GM21423 (cell line): ENCODE data around the gene ZNF584.

Experiments
- ATAC-seq: cut with Tn5 transposase; IDR thresholded peaks from one replicate; pipeline ENCODE4 v1.9.1; 2021; ENCODE audit warnings: mild to moderate bottlenecking, moderate library complexity; ENCODE audit not compliant: unreplicated experiment

The ZNF584 gene

GRCh38 chr19:58385891-58386575 is 22.4 kb upstream of the ZNF584 start:
- peak; percentile 4 for ATAC-seq

GRCh38 chr19:58386576-58387337 is 21.7 kb upstream of the ZNF584 start, which contains the start of gene RPS5:
RPS5 (plus strand) TSS chr19:58387269; CDS start chr19:58388138, 869 bp downstream.
- ATAC-seq, result peak; percentile 89

GRCh38 chr19:58387338-58388174 is 20.9 kb upstream of the ZNF584 start:
- ATAC-seq, result no peak

GRCh38 chr19:58388175-58388526 is 20.3 kb upstream of the ZNF584 start:
- no peak for ATAC-seq

- no peak for ATAC-seq
Observed at GRCh38 chr19:58392945-58393724, 15.3 kb upstream of the ZNF584 start.

GRCh38 chr19:58393725-58394033 is 14.8 kb upstream of the ZNF584 start:
- no peak for ATAC-seq

- no peak for ATAC-seq
Observed at GRCh38 chr19:58394821-58395219, 13.6 kb upstream of the ZNF584 start.

GRCh38 chr19:58395220-58395978 is 13.1 kb upstream of the ZNF584 start, which contains the start of gene RNF225:
RNF225 (plus strand) TSS chr19:58395656; CDS start chr19:58396090, 434 bp downstream.
- ATAC-seq, result no peak

GRCh38 chr19:58395979-58396627 is 12.3 kb upstream of the ZNF584 start:
- no peak for ATAC-seq

GRCh38 chr19:58396691-58397532 is 11.5 kb upstream of the ZNF584 start:
- no peak for ATAC-seq

- ATAC-seq, result no peak
Observed at GRCh38 chr19:58397533-58398037, 10.9 kb upstream of the ZNF584 start.

GRCh38 chr19:58398087-58398486 is 10.4 kb upstream of the ZNF584 start:
- ATAC-seq, result no peak

GRCh38 chr19:58398545-58398944 is 9.9 kb upstream of the ZNF584 start:
- ATAC-seq, result no peak

GRCh38 chr19:58399903-58400302 is 8.5 kb upstream of the ZNF584 start:
- ATAC-seq, result no peak

GRCh38 chr19:58400316-58400915 is 8.0 kb upstream of the ZNF584 start:
- ATAC-seq, result no peak

- ATAC-seq, result peak; percentile 98
Observed at GRCh38 chr19:58400916-58401839, 7.3 kb upstream of the ZNF584 start.

- ATAC-seq, result no peak
Observed at GRCh38 chr19:58401840-58402421, 6.5 kb upstream of the ZNF584 start.
